H7 (cell line): ENCODE results near the gene ZFP37. TPM values are rescaled to one million over a fixed set of nuclear protein-coding genes. Genes with fewer than 3 reads are reported as not detected.

Experiments used
- DNase-seq: peaks from one replicate; pipeline ENCODE4 v3.0.0; 2012
- H3K27me3 ChIP-seq: 2 replicates; pipeline ENCODE4 v1.6.0; 2011; ENCODE audit warnings: mild to moderate bottlenecking, low read length; ENCODE audit not compliant: control insufficient read depth, insufficient read depth
- H3K36me3 ChIP-seq: replicated peaks from 2 replicates; pipeline ENCODE4 v1.5.1; 2011; ENCODE audit warnings: low read length; ENCODE audit not compliant: control insufficient read depth, insufficient read depth
- H3K4me3 ChIP-seq: 2 replicates; pipeline ENCODE4 v1.5.1; 2011; ENCODE audit warnings: low read depth, mild to moderate bottlenecking, control low read depth, low read length, moderate library complexity; ENCODE audit not compliant: insufficient read depth
- total RNA-seq: library from RNA; depleted of rRNA; stranded (reverse); fragments of >200 nt; shearing (Covaris generic); gene quantifications from 2 replicates; pipeline ENCODE4 v1.2.3, GENCODE V29; 2014; rRNA removed

ZFP37 gene
- total RNA-seq, 1 experiment from 2014 or later: 2.7 TPM

GRCh38 chr9:113018247-113018646, 38.3 kb downstream of the ZFP37 start:
- no peaks in the 10 kb centered on the region for H3K27me3 ChIP-seq
- H3K4me3 ChIP-seq: no peak overlapping the region
- no peaks in the 10 kb centered on the region for H3K36me3 ChIP-seq
- no peak for DNase-seq

GRCh38 chr9:113012492-113012891, 44.0 kb downstream of the ZFP37 start:
- H3K4me3 ChIP-seq: peak overlapping the region; percentile 2; the same call in 1 of the 2 replicates
- no peaks in the 10 kb centered on the region for H3K36me3 ChIP-seq
- peak; percentile 15 for DNase-seq
- H3K27me3 ChIP-seq: no peaks in the 10 kb centered on the region; the same call in 1 of the 2 replicates

GRCh38 chr9:113011911-113012381, 44.6 kb downstream of the ZFP37 start, which contains the start of gene ZNF883:
Gene ZNF883 (minus strand): TSS chr9:113012192.
- peak; percentile 64 for DNase-seq
- H3K36me3 ChIP-seq: no peaks in the 10 kb centered on the region
- H3K27me3 ChIP-seq: no peaks in the 10 kb centered on the region; the same call in 1 of the 2 replicates
- H3K4me3 ChIP-seq: peak within 1 kb of the TSS; percentile 41; the same call in 1 of the 2 replicates

GRCh38 chr9:113005777-113006176, 50.7 kb downstream of the ZFP37 start:
- Histone ChIP-seq H3K36me3 (no peaks in the 10 kb centered on the region; the same call in 1 of the 2 replicates), H3K4me3 (no peak overlapping the region), H3K27me3 (no peaks in the 10 kb centered on the region)
- DNase-seq: no peak

GRCh38 chr9:112997236-112997941, 59.1 kb downstream of the ZFP37 start:
- peaks cover 5% of the 10 kb centered on the region for H3K36me3 ChIP-seq
- no peak for DNase-seq
- no peaks in the 10 kb centered on the region for H3K27me3 ChIP-seq
- no peak overlapping the region for H3K4me3 ChIP-seq

Other genes starting within 250 kb of the ZFP37 start
- gene SLC46A2, start 165.8 kb downstream of the ZFP37 start, total RNA-seq: not detected in 2 replicates
- 0.21 TPM in 1 of 2 replicates, not detected in the other for gene ZNF883, start 44.5 kb downstream of the ZFP37 start, total RNA-seq
- gene SLC31A2, start 94.3 kb upstream of the ZFP37 start, total RNA-seq: 0.41 and 2.3 TPM in 2 replicates
- 12.9 and 15.2 TPM in 2 replicates for gene FKBP15, start 164.6 kb upstream of the ZFP37 start, total RNA-seq
- gene SLC31A1, start 164.8 kb upstream of the ZFP37 start, total RNA-seq: 21.8 and 26.7 TPM in 2 replicates
- 36.0 and 40.8 TPM in 2 replicates for gene CDC26, start 218.8 kb upstream of the ZFP37 start, total RNA-seq
- 34.5 and 38.4 TPM in 2 replicates for gene PRPF4, start 218.9 kb upstream of the ZFP37 start, total RNA-seq
- gene RNF183, start 246.7 kb upstream of the ZFP37 start, total RNA-seq: 0.78 TPM in 1 of 2 replicates, not detected in the other